Activated B cell treated with CpG ODN at 0.5 μM for 24 hours (primary cell): ENCODE results near the gene PRUNE1. TPM values are rescaled to one million over a fixed set of nuclear protein-coding genes. Genes with fewer than 3 reads are reported as not detected.

Experiments
- ATAC-seq: fragments of 200-7000 bp; cut with Tn5 transposase; one replicate; pipeline ENCODE4 v1.10.0; 2021; ENCODE audit warnings: low read depth, mild to moderate bottlenecking, moderate library complexity
- CTCF ChIA-PET: fragments of 350-600 bp; sonication (Branson Sonifier 250); formaldehyde crosslinking; loops from one replicate; lab custom pipeline; 2021; ENCODE audit warnings: antibody characterized with exemption; lab: Charles Lee
- POLR2A ChIA-PET: fragments of 350-600 bp; sonication (Branson Sonifier 250); formaldehyde crosslinking; loops from one replicate; lab custom pipeline; 2021; ENCODE audit warnings: antibody characterized with exemption; lab: Charles Lee
- DNase-seq: peaks from one replicate; pipeline ENCODE4 v3.0.0; 2022
- H3K27ac Mint-ChIP-seq: one replicate; pipeline ENCODE4 v1.8.0; 2020; ENCODE audit warnings: mixed read lengths
- H3K27me3 Mint-ChIP-seq: one replicate; pipeline ENCODE4 v1.8.0; 2021; ENCODE audit warnings: mixed read lengths
- H3K36me3 Mint-ChIP-seq: one replicate; pipeline ENCODE4 v1.8.0; 2021; ENCODE audit warnings: low read depth, mixed read lengths
- H3K4me1 Mint-ChIP-seq: one replicate; pipeline ENCODE4 v1.8.0; 2021; ENCODE audit warnings: mixed read lengths
- H3K4me3 Mint-ChIP-seq: one replicate; pipeline ENCODE4 v1.8.0; 2020; ENCODE audit warnings: mild to moderate bottlenecking, mixed read lengths
- H3K9me3 Mint-ChIP-seq: one replicate; pipeline ENCODE4 v1.8.0; 2020; ENCODE audit warnings: mixed read lengths
- intact Hi-C: fragments of 100-400 bp; cut with micrococcal nuclease; formaldehyde crosslinking; loops from one replicate; pipeline ENCODE4 v1.15.1; 2024
- total RNA-seq: library from RNA; stranded (reverse); gene quantifications from 2 replicates; pipeline ENCODE4 v1.2.3, GENCODE V29; 2022
- TF ChIP-seq, protein P1 (sequence below): fragments of 200-600 bp; IDR thresholded peaks from one replicate; pipeline ENCODE4 v1.8.0; 2022; ENCODE audit warnings: antibody characterized with exemption, mild to moderate bottlenecking

The PRUNE1 gene
- total RNA-seq, 1 donor from 2014 or later = 14.2 TPM

DNA sequence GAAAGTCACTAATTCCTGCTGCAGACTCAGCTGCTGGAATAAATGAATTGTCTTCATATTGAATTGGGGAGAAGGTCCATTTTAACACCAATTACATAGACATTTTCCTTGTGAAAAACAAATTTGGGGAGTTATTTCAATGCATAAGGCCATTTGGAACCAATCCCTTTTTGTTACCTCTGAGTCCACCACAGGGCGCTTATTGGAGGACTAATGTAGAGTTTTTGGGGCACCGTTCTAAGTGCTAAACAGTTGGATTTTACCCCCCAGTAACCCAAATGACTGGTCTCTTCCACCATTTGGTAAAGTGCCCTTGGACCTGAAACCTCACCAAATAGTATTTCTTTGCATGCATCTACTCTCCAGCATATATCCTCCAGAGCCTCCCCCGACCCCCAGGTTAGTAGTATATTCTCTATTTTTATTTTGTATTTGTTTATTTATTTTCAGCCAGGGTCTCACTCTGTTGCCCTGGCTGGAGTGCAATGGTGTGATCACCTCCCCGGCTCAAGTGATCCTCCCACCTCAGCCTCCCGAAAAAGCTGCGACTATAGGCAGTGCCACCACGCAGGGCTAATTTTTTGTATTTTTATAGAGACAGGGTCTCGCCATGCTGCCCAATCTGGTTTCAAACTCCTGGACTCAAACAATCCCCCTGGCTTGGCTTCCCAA is 1.6 kb downstream of the PRUNE1 start:
- POLR2A ChIA-PET = interaction anchor here (0.7 kb wide), 1 partner anchor 348 kb away, joined by 5 read pairs; no protein-coding TSS in a partner anchor

DNA sequence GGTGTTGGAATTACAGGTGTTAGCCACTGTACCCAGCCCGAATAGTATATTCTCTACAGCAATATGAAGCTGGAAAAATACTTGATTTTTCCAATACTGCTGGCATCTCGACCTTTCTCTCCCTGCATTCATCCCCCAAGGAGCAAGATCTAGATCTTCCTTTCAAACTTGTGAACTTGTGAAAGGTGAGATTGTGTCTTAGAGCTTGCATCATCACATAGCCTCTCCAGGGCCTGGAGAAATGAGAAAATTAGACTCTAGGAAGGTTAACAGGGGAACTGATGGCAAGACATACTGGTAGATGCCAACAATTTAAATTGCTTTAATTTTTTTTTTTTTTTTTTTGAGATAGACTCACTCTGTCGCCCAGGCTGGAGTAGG is 2.1 kb downstream of the PRUNE1 start:
- CTCF ChIA-PET = interaction anchor here (0.9 kb wide), 1 partner anchor 14 kb away, joined by 3 read pairs; no protein-coding TSS in a partner anchor
- POLR2A ChIA-PET = interaction anchor here (0.7 kb wide), 1 partner anchor 348 kb away, joined by 5 read pairs; no protein-coding TSS in a partner anchor
- Mint-ChIP-seq H3K27me3 (no peaks in the 10 kb centered on the region), H3K36me3 (peaks cover 18% of the 10 kb centered on the region), H3K9me3 (no peaks in the 10 kb centered on the region), H3K27ac (no peak overlapping the region), H3K4me1 (peaks cover 56% of the 10 kb centered on the region), H3K4me3 (no peak overlapping the region)
- no peak for DNase-seq
- intact Hi-C loops = no loop called here
- ATAC-seq = no peak
- TF ChIP-seq, protein P1, sequence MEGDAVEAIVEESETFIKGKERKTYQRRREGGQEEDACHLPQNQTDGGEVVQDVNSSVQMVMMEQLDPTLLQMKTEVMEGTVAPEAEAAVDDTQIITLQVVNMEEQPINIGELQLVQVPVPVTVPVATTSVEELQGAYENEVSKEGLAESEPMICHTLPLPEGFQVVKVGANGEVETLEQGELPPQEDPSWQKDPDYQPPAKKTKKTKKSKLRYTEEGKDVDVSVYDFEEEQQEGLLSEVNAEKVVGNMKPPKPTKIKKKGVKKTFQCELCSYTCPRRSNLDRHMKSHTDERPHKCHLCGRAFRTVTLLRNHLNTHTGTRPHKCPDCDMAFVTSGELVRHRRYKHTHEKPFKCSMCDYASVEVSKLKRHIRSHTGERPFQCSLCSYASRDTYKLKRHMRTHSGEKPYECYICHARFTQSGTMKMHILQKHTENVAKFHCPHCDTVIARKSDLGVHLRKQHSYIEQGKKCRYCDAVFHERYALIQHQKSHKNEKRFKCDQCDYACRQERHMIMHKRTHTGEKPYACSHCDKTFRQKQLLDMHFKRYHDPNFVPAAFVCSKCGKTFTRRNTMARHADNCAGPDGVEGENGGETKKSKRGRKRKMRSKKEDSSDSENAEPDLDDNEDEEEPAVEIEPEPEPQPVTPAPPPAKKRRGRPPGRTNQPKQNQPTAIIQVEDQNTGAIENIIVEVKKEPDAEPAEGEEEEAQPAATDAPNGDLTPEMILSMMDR = no peak

More for the DNA sequence above, 1.6 kb downstream of the PRUNE1 start:
- CTCF ChIA-PET = interaction anchor here (0.6 to 0.9 kb wide), 2 partner anchors 14 to 52 kb away, joined by 3 read pairs; no protein-coding TSS in a partner anchor
- Mint-ChIP-seq H3K4me1 (peaks cover 58% of the 10 kb centered on the region), H3K9me3 (no peaks in the 10 kb centered on the region), H3K27me3 (no peaks in the 10 kb centered on the region), H3K27ac (no peak overlapping the region), H3K36me3 (peaks cover 18% of the 10 kb centered on the region), H3K4me3 (peak overlapping the region; percentile 98)
- ATAC-seq (no peak), DNase-seq (no peak)
- intact Hi-C loops = loop anchor here (2.0 to 10.0 kb wide), 7 partner anchors 39 to 602 kb away; partner anchors contain the start of genes CDC42SE1, PSMD4, SNX27 and TNFAIP8L2
- TF ChIP-seq, protein P1 = no peak

DNA sequence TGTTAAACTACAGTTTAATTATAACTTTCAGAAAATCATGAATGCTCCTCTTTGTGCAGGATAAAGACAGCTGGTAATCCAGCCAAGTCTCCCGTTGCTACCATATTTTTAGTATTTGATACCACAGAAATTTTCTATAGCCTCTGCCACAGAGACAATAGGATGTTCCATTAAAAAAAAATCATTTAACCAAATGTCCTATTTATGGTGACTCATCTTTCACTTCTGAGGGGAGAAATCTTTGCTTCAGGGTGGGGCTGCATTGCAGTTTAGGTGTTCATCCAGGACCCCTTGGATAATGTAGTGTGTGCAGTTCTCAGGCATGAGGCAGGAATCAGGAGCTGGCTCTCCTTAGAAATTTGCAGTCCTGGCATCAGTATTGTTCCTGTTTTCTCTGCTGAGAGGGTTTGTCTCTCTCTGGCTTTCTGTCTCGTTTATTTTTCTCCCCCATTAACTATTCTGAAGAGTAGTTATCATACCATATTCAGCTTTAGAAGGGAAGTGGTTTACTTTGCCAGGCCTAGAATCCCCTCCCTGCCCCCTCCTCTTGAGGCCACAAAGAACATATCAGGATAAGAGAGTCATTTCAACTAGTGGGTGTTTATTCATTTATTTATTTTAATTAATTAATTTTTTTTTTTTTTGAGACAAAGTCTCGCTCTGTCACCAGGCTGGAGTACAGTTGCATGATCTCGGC is 3.1 kb downstream of the PRUNE1 start:
- POLR2A ChIA-PET = no interaction called here
- Mint-ChIP-seq H3K27ac (no peak overlapping the region), H3K27me3 (no peaks in the 10 kb centered on the region), H3K36me3 (peaks cover 19% of the 10 kb centered on the region), H3K9me3 (no peaks in the 10 kb centered on the region), H3K4me3 (no peak overlapping the region), H3K4me1 (peaks cover 46% of the 10 kb centered on the region)
- TF ChIP-seq, protein P1 = no peak
- DNase-seq (no peak), ATAC-seq (no peak)
- CTCF ChIA-PET = interaction anchor here (1.2 kb wide), 1 partner anchor 13 kb away, joined by 4 read pairs; no protein-coding TSS in a partner anchor
- intact Hi-C loops = no loop called here

DNA sequence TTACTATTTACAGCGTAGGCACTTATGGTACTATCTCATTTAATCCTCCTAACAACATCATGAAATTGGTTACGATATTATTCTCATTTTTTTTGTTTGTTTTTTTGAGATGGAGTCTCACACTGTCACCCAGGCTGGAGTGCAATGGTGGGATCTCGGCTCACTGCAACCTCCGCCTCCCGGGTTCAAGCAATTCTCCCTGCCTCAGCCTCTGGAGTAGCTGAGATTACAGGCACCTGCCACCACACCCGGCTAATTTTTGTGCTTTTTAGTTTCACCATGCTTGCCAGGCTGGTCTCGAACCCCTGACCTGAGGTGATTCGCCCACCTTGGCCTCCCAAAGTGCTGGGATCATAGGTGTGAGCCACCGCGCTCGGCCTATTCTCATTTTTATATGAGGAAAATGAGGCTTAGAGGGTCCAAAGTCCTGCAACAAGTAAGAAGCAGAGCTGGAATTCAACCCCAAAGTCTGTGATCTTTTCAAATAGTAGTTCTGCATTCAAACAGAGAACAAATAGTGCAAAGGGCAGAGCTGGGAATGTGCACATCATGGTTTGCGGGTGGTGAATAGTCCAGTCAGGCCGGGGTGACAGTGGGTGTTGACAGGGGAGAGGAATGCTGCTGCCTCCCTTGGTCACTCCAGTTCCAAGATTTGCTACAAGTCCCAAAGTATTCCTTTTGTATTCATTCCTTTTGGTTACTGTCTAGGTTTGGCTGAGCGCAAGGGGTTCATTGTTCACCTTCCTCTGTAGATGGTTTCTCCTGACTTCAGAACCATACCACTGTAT is 4.6 kb downstream of the PRUNE1 start:
- ATAC-seq (no peak), DNase-seq (no peak)
- Mint-ChIP-seq H3K27me3 (no peaks in the 10 kb centered on the region), H3K4me1 (peaks cover 31% of the 10 kb centered on the region), H3K9me3 (no peaks in the 10 kb centered on the region), H3K4me3 (no peak overlapping the region), H3K36me3 (peaks cover 22% of the 10 kb centered on the region), H3K27ac (no peak overlapping the region)
- ChIA-PET POLR2A (no interaction called here), CTCF (interaction anchor here (1.2 kb wide), 1 partner anchor 12 kb away, joined by 4 read pairs; no protein-coding TSS in a partner anchor)
- intact Hi-C loops = no loop called here
- TF ChIP-seq, protein P1 = no peak
